Measurements from ENCODE around the gene ATP13A1.

ATP13A1 gene

DNA sequence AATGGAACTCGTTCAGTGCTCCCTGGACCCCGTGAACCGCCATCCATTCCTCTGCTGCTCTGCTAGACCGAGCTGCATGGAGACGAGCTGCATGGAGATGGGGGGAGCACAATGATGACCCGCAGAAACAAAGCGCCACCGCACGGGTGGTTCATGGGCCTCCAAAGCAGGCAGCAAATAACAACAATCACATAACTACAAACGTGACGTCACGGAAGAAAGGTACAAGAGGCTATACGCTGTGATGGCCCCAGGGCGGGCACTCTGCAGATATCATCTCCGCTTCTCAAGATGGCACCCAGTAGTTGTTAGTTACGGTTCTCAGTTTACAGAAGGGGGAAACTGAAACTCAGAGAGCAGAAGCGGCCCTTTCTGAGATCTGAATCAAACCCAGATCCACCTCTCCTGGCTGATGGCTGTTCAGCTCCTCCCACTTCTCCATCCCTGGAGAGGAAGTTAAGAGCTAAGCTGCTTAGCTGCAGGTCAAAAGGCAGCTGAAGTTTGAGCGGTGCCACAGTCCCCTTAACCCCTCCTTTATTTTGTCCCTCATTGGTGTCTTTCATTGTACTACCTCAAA lies 1.7 kb downstream of the ATP13A1 start:
- TF ChIP-seq, protein P1, sequence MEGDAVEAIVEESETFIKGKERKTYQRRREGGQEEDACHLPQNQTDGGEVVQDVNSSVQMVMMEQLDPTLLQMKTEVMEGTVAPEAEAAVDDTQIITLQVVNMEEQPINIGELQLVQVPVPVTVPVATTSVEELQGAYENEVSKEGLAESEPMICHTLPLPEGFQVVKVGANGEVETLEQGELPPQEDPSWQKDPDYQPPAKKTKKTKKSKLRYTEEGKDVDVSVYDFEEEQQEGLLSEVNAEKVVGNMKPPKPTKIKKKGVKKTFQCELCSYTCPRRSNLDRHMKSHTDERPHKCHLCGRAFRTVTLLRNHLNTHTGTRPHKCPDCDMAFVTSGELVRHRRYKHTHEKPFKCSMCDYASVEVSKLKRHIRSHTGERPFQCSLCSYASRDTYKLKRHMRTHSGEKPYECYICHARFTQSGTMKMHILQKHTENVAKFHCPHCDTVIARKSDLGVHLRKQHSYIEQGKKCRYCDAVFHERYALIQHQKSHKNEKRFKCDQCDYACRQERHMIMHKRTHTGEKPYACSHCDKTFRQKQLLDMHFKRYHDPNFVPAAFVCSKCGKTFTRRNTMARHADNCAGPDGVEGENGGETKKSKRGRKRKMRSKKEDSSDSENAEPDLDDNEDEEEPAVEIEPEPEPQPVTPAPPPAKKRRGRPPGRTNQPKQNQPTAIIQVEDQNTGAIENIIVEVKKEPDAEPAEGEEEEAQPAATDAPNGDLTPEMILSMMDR (conservative IDR thresholded peaks at IDR 0.05; ENCODE audit: low read depth, low read length), result no peak
- no peak for DNase-seq (ENCODE audit: low read depth)
- H3K4me3 ChIP-seq (ENCODE audit: low read depth, low read length), result peak overlapping the region; percentile 97

DNA sequence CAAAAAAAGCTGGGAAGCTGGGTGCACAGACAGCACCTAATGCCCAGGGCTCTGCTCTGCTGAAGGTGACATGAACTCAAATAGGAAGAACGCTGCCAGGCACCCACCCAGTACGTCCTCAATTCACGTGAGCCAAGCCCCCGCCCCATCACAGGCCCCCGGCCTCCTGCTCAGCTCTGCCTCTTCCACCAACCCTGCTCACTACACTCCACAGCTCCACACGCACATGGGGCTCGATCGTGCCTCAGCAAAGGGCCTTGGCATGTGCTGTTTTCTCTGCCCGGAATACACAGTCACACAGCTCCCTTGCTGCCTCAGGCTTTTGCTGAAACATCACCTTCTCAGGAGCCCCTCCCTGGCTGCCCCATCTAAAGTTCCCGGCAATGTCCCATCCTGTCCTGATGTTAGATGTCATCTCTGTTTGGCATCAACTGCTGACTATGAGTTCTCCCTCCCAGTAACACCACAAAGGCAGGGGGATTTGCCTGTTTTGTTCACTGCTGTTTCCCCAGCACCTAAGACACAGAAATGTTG lies 2.3 kb downstream of the ATP13A1 start:
- H3K4me3 ChIP-seq (ENCODE audit: low read depth, low read length), result no peak overlapping the region
- TF ChIP-seq, protein P1 (conservative IDR thresholded peaks at IDR 0.05; ENCODE audit: low read depth, low read length), result no peak
- DNase-seq (ENCODE audit: low read depth), result no peak

DNA sequence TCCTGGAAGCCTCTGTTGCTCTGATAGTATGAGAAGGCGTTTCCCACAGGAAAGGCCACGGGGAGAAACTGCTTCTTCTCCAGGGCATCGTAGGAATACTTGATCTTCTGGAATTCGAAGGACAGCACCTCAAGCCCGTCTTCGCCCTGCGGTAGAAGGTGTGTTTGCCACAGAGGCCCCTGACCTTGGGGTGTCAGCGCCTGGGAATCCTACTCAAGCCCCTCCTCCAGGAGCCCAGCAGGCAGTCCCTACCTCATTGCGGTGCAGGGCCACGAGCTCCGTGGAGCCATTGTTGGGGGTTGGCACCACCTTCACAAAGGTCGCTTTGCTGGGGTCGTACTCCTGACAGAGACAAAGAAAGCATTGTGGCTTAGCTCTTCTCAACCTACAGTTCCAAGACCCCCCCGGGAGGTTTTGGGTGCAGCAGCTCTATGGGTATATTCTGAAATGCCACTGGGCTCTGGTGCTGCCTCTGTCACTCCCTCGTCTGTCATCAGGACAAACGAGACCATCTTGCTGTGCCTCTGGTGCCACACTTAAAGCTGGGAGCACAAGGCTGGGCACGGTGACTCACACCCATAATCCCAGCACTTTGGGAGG lies 3.7 kb downstream of the ATP13A1 start:
- TF ChIP-seq, protein P1 (conservative IDR thresholded peaks at IDR 0.05; ENCODE audit: low read depth, low read length), result no peak
- no peak for DNase-seq (ENCODE audit: low read depth)
- H3K4me3 ChIP-seq (ENCODE audit: low read depth, low read length), result no peak overlapping the region

DNA sequence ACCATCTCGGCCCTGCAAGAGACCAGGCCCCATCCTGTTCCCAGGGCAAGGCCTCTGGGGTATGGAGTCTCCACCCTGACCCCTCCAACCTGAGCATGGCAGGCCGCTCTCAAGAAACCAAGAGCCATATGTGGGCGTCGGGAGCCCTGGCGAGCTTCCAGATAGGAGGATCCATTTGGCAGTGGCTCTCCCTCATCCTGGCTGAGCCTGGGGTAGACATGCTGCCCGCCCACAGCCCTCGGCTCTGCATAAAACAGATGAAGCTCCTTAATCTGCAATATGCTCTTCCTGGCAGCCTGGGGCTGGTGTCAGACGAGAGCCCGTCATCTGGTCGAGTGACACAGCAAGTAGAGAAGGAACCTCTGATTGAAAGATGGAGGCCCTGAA lies 6.1 kb downstream of the ATP13A1 start:
- DNase-seq (ENCODE audit: low read depth), result no peak
- no peak overlapping the region for H3K4me3 ChIP-seq (ENCODE audit: low read depth, low read length)
- TF ChIP-seq, protein P1 (conservative IDR thresholded peaks at IDR 0.05; ENCODE audit: low read depth, low read length), result no peak

DNA sequence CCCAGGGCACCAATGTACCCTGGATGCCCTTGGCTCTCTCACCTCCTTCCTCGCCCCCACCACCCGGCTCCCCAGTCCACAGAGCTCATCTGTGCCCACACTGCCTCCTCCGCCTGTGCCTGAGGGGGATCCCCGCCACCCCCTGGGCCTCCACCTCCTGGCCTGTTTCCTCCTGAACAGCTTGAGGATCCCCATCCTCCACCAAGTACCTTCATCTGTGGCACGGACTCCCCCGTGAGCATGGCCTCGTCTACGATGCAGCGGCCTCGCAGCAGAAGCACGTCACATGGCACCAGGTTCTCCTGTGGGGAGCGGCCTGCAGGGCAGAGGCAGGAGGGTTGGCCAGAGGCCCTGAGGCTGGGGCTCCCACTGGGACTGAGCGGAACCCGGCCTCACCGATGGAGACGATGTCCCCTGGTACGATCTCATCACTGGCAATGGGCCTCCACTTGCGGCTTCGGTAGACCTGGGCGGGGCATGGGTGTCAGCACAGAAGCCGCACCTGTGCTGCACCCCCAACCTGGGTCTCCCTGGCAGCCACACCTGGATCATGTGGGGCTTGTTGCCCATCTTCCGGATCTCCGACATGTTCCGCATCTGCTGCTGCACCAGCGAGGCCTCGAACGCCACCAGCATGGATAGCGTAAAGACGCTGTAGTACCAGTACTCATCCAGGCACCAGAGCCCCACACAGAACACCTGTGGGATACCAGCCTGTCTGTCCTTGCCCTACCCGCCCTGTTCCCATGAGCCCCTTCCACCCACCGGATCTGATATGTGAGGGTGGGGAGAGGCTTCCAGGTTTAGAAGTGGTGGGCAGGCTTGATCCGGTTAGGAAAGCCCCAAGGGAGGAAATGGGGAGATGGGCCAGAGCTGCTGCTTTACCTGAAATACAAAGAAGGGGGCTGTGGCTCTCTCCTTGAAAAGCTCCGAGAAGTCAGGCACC lies 6.8 kb downstream of the ATP13A1 start:
- no peak overlapping the region for H3K4me3 ChIP-seq (ENCODE audit: low read depth, low read length)
- TF ChIP-seq, protein P1 (conservative IDR thresholded peaks at IDR 0.05; ENCODE audit: low read depth, low read length), result no peak
- no peak for DNase-seq (ENCODE audit: low read depth)

DNA sequence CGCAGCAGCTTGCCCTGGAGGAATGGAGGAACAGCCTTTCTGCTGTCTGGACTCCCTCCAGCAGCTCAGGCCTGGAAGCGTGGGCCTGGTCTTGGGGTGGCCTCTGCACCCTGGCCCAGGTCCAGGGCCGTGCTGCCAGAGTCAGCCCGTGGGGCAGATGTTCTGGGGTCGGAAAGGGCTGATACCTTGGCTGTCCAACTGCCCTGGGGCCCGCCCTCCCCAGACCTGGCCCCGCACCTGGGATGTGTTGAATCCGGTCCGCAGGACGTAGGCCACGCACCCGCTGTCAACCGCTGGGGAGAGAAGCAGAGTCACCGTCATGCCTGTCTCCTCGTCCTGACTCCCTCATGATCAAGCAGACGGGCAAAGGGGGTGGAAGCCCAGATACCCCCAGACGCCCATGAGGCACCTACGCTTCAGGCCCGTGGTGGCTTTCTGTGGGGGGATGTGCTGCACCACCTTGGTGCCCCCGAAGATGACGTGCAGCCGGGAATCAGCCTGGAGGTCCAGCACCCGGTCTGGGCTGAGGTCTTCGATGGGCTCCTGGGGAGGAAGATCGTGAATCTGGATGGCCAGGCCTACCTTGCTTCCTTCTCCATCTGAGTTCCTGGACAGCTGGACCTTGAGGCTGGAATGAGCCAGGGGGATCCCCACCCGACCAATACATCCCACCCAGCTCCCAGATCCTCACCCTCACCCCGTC lies 7.7 kb downstream of the ATP13A1 start:
- no peak for DNase-seq (ENCODE audit: low read depth)
- H3K4me3 ChIP-seq (ENCODE audit: low read depth, low read length), result no peak overlapping the region
- TF ChIP-seq, protein P1 (conservative IDR thresholded peaks at IDR 0.05; ENCODE audit: low read depth, low read length), result no peak

Data from choroid plexus epithelial cell (primary cell).